ENCODE results near the gene DARS2.

DARS2 gene

GRCh38 chr1:173866413-173867115 is 42.1 kb downstream of the DARS2 start:
- Histone ChIP-seq H2BK12ac (ENCODE audit: low read length in 2 of 2) (no peak overlapping the region), H3K9me3 (ENCODE audit: control insufficient read depth, low read length) (no peaks in the 10 kb centered on the region), H4K8ac (ENCODE audit: low read length) (no peak overlapping the region), H3K4me3 (ENCODE audit: insufficient read depth in 1 of 2, low read depth in 1 of 2, low read length in 2 of 2) (peak overlapping the region; percentile 18 to 91), H3K23ac (ENCODE audit: low read length in 2 of 2) (no peak overlapping the region), H3K18ac (ENCODE audit: low read depth in 1 of 2, low read length in 2 of 2) (no peak overlapping the region), H2BK120ac (ENCODE audit: low read depth, low read length) (no peak overlapping the region), H3K27ac (ENCODE audit: low read length, poor library complexity, severe bottlenecking) (peak overlapping the region; percentile 45), H3K4ac (ENCODE audit: low read depth in 1 of 2, low read length in 2 of 2) (no peak overlapping the region), H3K4me1 (ENCODE audit: control insufficient read depth, insufficient read depth, low read depth, low read length) (no peaks in the 10 kb centered on the region), H2AK5ac (ENCODE audit: low read length, severe bottlenecking) (no peak overlapping the region), H3K36me3 (ENCODE audit: control insufficient read depth in 1 of 2, insufficient read depth in 2 of 2, low read depth in 1 of 2, low read length in 2 of 2) (peaks cover 28 to 68% of the 10 kb centered on the region in 2 experiments), H2BK15ac (ENCODE audit: low read depth, poor library complexity, severe bottlenecking) (no peak overlapping the region), H3K4me2 (ENCODE audit: low read length, poor library complexity, severe bottlenecking) (peak overlapping the region; percentile 79), H3K79me1 (replicated peaks; ENCODE audit: low read length, poor library complexity, severe bottlenecking) (peaks cover 16% of the 10 kb centered on the region), H3K9ac (ENCODE audit: low read length) (peak overlapping the region; percentile 92), H2AFZ (ENCODE audit: low read depth, low read length) (no peak overlapping the region), H3K14ac (ENCODE audit: low read length in 2 of 2) (no peak overlapping the region), H2BK5ac (ENCODE audit: low read depth, low read length, poor library complexity, severe bottlenecking) (no peak overlapping the region), H3K27me3 (ENCODE audit: control insufficient read depth in 1 of 2, insufficient read depth in 1 of 2, low read length in 2 of 2) (no peaks in the 10 kb centered on the region), H4K91ac (ENCODE audit: low read length) (no peak overlapping the region)
- no peak for DNase-seq
- 0% methylated on average over 1 of the region's 2 CpGs for WGBS

- Histone ChIP-seq H4K91ac (ENCODE audit: low read length) (peak overlapping the region; percentile 66), H2AFZ (ENCODE audit: low read depth, low read length) (no peak overlapping the region), H2BK120ac (ENCODE audit: low read depth, low read length) (no peak overlapping the region), H2BK5ac (ENCODE audit: low read depth, low read length, poor library complexity, severe bottlenecking) (no peak overlapping the region), H3K79me1 (replicated peaks; ENCODE audit: low read length, poor library complexity, severe bottlenecking) (peaks cover 17% of the 10 kb centered on the region), H3K9ac (ENCODE audit: low read length) (peak overlapping the region; percentile 92), H3K4me3 (ENCODE audit: insufficient read depth in 1 of 2, low read depth in 1 of 2, low read length in 2 of 2) (peak overlapping the region; percentile 72 to 91), H3K9me3 (ENCODE audit: control insufficient read depth, low read length) (no peaks in the 10 kb centered on the region), H3K4me1 (ENCODE audit: control insufficient read depth, insufficient read depth, low read depth, low read length) (no peaks in the 10 kb centered on the region), H3K18ac (ENCODE audit: low read depth in 1 of 2, low read length in 2 of 2) (peak overlapping the region; percentile 76 to 92), H4K8ac (ENCODE audit: low read length) (peak overlapping the region; percentile 70), H2BK12ac (ENCODE audit: low read length in 2 of 2) (no peak overlapping the region), H3K4me2 (ENCODE audit: low read length, poor library complexity, severe bottlenecking) (peak overlapping the region; percentile 79), H2BK15ac (ENCODE audit: low read depth, poor library complexity, severe bottlenecking) (no peak overlapping the region), H2AK5ac (ENCODE audit: low read length, severe bottlenecking) (peak overlapping the region; percentile 69), H3K36me3 (ENCODE audit: control insufficient read depth in 1 of 2, insufficient read depth in 2 of 2, low read depth in 1 of 2, low read length in 2 of 2) (peaks cover 23 to 65% of the 10 kb centered on the region in 2 experiments), H3K27ac (ENCODE audit: low read length, poor library complexity, severe bottlenecking) (peak overlapping the region; percentile 81), H3K14ac (ENCODE audit: low read length in 2 of 2) (peak overlapping the region in 1 of 2 experiments; percentile 45), H3K4ac (ENCODE audit: low read depth in 1 of 2, low read length in 2 of 2) (peak overlapping the region in 1 of 2 experiments; percentile 81), H3K27me3 (ENCODE audit: control insufficient read depth in 1 of 2, insufficient read depth in 1 of 2, low read length in 2 of 2) (no peaks in the 10 kb centered on the region), H3K23ac (ENCODE audit: low read length in 2 of 2) (peak overlapping the region in 1 of 2 experiments; percentile 27)
- under 1% methylated on average over 32 of the region's 32 CpGs for WGBS
- no peak for DNase-seq
Observed at GRCh38 chr1:173867141-173867752, 42.8 kb downstream of the DARS2 start.

GRCh38 chr1:173867753-173868265 is 43.3 kb downstream of the DARS2 start, which contains the start of gene GAS5:
Gene GAS5 (minus strand): TSS chr1:173867989.
- Histone ChIP-seq H3K4me2 (ENCODE audit: low read length, poor library complexity, severe bottlenecking) (peak within 1 kb of the TSS; percentile 81), H2AFZ (ENCODE audit: low read depth, low read length) (peak within 1 kb of the TSS; percentile 77), H3K9me3 (ENCODE audit: control insufficient read depth, low read length) (no peaks in the 10 kb centered on the region), H3K18ac (ENCODE audit: low read depth in 1 of 2, low read length in 2 of 2) (peak within 1 kb of the TSS; percentile 98 to 100), H2AK5ac (ENCODE audit: low read length, severe bottlenecking) (peak within 1 kb of the TSS; percentile 72), H3K4ac (ENCODE audit: low read depth in 1 of 2, low read length in 2 of 2) (peak within 1 kb of the TSS; percentile 91 to 97), H4K8ac (ENCODE audit: low read length) (peak within 1 kb of the TSS; percentile 94), H3K27me3 (ENCODE audit: control insufficient read depth in 1 of 2, insufficient read depth in 1 of 2, low read length in 2 of 2) (no peaks in the 10 kb centered on the region), H3K79me1 (replicated peaks; ENCODE audit: low read length, poor library complexity, severe bottlenecking) (peaks cover 18% of the 10 kb centered on the region), H3K36me3 (ENCODE audit: control insufficient read depth in 1 of 2, insufficient read depth in 2 of 2, low read depth in 1 of 2, low read length in 2 of 2) (peaks cover 17 to 60% of the 10 kb centered on the region in 2 experiments), H3K9ac (ENCODE audit: low read length) (peak within 1 kb of the TSS; percentile 92), H3K14ac (ENCODE audit: low read length in 2 of 2) (peak within 1 kb of the TSS in 1 of 2 experiments; percentile 99), H3K27ac (ENCODE audit: low read length, poor library complexity, severe bottlenecking) (peak within 1 kb of the TSS; percentile 81), H2BK120ac (ENCODE audit: low read depth, low read length) (peak within 1 kb of the TSS; percentile 92), H3K4me3 (ENCODE audit: insufficient read depth in 1 of 2, low read depth in 1 of 2, low read length in 2 of 2) (peak within 1 kb of the TSS; percentile 82 to 91), H4K91ac (ENCODE audit: low read length) (peak within 1 kb of the TSS; percentile 96), H2BK5ac (ENCODE audit: low read depth, low read length, poor library complexity, severe bottlenecking) (peak within 1 kb of the TSS; percentile 93), H3K23ac (ENCODE audit: low read length in 2 of 2) (peak within 1 kb of the TSS in 1 of 2 experiments; percentile 27), H2BK15ac (ENCODE audit: low read depth, poor library complexity, severe bottlenecking) (peak within 1 kb of the TSS; percentile 86), H3K4me1 (ENCODE audit: control insufficient read depth, insufficient read depth, low read depth, low read length) (no peaks in the 10 kb centered on the region), H2BK12ac (ENCODE audit: low read length in 2 of 2) (peak within 1 kb of the TSS; percentile 18 to 89)
- 2% methylated on average over 18 of the region's 30 CpGs for WGBS
- DNase-seq: peak; percentile 100
